Amygdala (tissue), 56 donors: ENCODE data around the gene SPTB.

Experiments
- DNase-seq, 56 donors: peaks; one replicate each; lab custom pipeline; 2025; lab: John Stamatoyannopoulos, UW

The SPTB gene

DNA sequence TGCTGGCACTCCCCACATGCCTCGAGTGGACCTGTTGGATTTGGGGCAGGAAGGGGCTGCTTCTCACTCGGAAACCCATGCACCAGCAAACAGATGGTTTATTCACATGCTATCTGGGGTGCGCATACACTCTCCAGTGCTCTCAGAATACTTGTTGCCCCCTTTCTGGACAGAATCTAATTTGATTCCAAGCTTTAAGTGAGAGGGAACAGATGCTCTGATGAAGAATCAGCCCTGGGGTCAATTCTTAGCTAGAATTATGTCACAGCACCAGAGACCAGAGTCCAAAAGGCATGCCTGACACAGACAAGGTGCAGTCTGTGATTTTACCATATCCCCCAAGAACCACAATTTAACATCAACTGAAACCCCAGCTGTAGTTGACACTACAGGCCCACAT is 83.8 kb downstream of the SPTB start:
- DNase-seq = no peak

GRCh38 chr14:64795211-64795610 is 84.5 kb downstream of the SPTB start:
- DNase-seq = no peak

DNA sequence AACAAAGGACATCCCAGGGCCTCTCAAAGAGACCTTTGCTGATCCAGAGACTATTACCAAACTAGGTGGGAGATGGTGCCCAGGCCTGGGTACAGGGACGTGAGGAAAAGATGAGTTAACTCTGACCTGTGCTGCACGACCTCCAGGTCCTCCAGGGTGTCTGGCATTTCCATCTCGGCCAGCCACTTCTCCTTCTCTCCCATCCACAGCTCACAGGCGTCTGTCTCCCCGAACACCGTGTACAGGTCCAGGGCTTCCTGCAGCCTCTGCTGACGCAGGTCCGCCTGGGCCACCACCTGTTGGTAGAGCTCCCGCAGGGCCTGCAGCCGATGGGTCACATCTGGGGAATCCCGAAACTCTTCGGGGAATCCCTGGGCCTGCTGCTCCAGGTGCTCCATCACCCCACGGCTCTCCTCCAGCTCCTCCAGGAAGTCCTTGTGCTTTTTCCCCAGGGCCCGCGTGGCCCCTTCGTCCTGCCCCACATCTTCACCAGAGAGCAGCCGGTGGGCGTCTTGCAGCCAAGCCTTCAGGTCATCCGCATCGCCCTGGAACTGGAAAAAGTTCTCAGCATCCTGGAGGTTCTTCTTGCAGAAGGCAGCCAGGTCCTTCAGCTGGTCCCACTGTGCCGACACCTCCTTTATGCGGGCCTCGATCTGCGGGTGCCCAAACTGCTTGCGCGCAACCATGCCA is 86.7 kb downstream of the SPTB start:
- DNase-seq = no peak

DNA sequence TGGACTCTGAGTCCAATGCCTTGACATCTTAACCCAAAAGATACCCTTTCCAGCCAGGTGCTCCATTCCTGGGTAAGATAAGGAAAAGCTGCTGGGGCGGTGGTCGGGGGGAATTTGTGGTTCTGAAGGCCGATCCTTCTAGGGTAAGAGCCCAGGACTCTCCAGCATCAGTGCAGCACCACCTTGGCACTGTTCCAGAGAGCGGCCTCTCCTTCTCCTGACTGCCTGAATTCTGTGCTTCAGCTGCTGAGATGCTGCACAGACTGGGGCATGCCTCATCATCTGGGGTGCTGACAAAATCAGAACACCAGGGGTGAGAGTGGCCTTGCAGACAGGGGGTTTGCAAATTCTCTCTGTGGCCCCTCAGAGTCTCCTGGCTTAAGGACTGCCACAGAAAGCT is 87.5 kb downstream of the SPTB start:
- DNase-seq = peak in 2 of 56 donors; percentile 6 to 14

DNA sequence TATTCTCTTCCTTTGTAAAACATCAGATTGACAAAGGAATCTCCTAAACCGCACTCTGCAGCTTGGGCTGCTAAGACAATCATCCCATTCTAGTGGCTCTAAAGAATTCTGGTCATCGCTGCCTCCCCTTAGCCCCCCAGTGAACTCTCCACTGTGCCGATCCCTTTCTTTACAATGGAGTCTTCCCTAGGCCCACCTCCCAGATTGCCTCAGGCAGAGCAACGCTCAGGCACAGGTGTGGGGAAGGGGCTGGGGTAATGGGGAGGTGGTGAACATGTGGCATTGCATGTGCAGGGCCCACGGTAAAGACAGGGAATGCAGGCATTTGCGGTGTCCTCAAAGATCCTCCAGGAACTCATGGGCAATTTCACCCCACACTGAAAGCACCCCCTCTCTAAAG is 89.2 kb downstream of the SPTB start:
- DNase-seq = no peak

DNA sequence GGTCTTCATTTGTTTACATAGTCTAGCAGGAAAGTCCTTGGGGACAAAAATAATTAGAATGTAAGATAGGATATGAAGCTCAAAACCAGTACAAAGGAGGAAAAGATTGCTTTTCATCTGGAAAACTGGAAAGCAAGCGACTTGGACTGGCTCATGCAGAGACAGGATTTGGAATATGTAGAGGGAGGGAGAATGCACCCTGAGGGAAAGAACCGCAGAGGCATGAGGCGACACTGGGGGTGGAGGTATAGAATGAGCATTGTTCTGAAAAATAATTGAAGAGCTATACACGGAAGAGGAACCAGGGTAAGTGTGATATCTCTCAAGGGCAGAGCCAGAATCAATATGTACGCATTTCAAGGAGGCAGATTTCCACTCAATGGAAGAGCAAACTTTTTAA is 90.0 kb downstream of the SPTB start:
- no peak for DNase-seq

DNA sequence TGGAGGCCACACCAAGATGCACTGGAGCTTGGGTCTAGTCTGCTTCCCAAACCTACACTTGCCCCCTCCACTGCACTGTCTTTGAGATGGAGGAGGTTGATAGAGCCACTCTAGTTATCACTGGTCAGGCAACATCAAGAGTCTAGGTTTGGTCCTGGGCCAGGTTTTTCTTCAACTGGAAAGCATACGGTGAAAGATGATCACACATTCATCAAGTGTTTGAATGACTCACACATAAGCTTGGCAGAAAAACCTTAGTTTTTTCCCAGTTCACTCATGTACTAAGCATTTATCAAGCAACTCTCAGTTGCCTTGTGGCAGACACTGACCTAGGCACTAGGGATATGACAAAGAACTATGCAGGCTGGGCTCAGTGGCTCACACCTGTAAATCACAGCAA is 91.0 kb downstream of the SPTB start:
- DNase-seq = no peak

GRCh38 chr14:64787619-64788018 is 92.1 kb downstream of the SPTB start:
- DNase-seq = no peak

GRCh38 chr14:64786296-64787149 is 93.2 kb downstream of the SPTB start:
- no peak for DNase-seq

- no peak for DNase-seq
Measured at GRCh38 chr14:64784006-64784405, 95.7 kb downstream of the SPTB start.

- no peak for DNase-seq
Measured at GRCh38 chr14:64782196-64782595, 97.5 kb downstream of the SPTB start.

DNA sequence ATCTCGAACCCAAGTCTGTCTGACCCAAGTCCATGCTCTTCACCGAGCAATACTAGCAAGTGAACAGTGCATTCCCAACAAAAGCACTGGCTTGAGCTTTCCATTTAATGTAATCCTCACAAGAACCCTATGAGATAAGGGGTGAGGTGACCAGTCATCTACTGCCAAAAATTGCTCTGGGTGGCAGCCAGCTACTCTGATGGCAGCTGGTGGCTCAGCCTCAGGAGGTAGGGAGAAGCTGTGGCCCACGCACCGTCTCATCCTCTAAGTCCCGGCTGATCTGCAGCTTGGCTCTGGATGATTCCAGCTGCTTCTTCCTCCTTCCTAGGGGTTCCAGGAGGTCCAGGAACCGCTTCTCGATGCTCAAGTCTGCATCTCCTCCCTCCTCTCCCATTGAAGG is 100.2 kb downstream of the SPTB start:
- DNase-seq = no peak

DNA sequence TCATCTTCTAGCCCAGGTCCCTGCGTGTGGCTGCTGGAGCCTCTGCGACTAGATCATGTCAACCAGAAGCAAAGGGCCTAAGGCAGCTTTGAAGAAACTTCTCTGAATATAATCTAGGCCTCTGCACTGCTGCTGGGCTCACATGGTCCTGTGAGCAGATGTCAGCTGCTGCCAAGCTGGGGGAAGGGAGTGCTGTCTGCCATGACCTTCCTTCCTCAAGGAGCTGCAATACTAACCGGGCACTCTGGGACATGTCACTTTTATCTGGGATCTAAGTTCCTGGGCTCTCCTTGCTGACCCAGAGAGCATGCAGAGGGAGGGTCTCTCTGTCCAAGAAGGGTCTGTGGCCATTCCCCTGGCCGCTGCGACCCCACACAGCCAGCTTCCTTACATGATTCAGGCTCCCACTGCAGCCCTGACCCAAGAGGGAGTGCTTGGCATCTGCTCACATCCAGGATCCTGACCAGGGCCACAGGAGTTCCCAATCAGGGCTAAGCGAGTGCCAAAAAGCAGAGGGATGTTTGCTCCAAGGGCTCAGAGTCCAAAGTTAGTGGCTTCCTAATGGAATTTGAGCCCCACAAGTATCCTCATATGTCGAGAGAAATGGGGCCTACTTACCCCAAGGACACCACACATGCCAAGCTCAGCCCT is 101.5 kb downstream of the SPTB start:
- DNase-seq = no peak

DNA sequence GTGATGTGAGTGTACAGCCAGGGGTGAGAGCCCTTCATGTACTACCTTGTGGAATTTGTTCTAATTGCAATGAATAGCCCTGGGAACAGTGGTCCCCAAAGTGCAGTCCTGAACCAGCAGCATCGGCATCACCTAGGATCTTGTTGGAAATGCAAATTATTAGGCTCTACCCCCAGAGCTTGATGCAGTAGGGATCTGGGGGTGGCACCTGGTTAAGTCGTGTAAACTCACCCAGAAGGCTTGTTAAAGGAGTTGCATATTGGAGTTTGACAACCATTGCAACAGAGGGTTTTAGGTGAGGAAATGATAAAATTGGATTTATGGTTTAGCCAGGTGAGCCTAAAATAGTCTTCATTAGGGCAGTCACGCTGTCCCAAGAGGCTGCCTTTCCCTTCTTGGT is 102.2 kb downstream of the SPTB start:
- no peak for DNase-seq

GRCh38 chr14:64775081-64775777 is 104.5 kb downstream of the SPTB start:
- no peak for DNase-seq

GRCh38 chr14:64774272-64774671 is 105.4 kb downstream of the SPTB start:
- no peak for DNase-seq

GRCh38 chr14:64773577-64773976 is 106.1 kb downstream of the SPTB start:
- DNase-seq = no peak

GRCh38 chr14:64773046-64773445 is 106.7 kb downstream of the SPTB start:
- DNase-seq = no peak

DNA sequence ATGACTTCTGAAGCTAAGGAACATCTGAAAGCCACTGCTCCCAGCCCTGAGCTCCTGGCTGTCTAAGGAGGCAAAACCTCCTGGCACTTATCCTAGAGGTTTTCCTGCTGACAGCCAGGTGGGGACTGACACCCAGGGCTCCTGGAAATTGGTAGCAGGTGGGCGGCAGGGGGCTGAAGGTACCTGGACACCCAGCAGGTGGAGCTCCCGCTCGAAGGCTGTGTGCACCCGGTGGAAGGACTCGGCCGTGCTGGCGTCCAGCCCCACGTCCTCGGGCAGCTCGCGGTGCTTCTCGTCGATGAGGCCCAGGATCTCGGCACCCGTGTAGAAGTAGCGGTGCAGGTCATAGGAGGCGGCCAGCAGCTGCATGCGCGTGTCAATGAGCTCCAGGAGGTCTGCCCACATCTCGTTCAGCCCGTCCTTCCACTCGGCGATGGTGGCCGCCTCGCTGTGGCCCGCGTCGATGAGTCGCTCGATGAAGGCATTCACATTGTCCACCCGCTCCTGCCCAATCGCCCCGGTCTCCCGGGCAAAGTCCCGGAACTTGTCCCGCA is 107.2 kb downstream of the SPTB start:
- DNase-seq = no peak

DNA sequence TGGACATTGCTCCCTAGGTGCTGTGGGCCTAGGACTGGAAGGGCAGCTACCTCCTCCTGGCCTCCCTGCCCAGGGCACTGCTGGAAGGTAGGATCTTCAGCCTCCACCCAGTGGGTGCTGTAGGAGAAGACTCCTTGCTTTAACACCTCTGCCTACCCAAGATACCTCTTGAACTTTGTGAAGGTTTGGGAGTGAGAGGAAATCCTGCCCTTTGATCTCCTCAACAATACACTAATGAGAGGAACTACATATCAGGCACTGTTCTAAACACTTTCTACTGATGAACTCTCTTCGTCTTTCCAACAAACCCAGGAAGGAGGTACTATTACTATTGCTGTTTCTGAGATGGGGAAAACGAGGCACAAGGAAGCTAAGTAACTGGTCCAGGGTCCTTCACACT is 108.5 kb downstream of the SPTB start:
- DNase-seq = no peak

DNA sequence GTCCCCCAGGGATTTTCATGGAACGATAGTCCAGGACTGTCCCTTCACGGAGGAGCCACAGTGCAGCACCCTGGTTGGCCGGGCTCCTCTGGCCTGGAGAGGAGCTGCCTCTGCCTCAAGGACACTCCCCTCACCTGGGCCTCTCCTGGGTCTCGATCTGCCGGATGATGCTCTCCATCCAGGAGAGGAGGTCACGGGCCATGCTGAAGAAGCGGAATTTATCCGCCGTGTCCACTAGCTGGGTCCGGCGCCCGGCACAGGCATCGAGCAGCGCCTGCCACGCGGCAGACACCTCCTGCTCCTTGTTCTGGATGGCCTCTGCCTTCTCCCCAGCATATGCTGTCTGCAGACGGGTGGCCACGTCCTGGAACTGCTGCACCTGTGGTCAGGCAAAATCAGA is 109.0 kb downstream of the SPTB start:
- DNase-seq = no peak
